Panc1 (cell line): ENCODE data around the gene CD164L2. TPM values are rescaled to one million over a fixed set of nuclear protein-coding genes. Genes with fewer than 3 reads are reported as not detected.

Experiments
- ATAC-seq: fragments of 200-7000 bp; cut with Tn5 transposase; 2 replicates; pipeline ENCODE4 v1.9.1; 2020; ENCODE audit warnings: mild to moderate bottlenecking, moderate library complexity
- BruUV-seq: library from RNA; stranded (reverse); fragments of 400-500 nt; replicated peaks from 2 replicates; lab custom pipeline; 2021; lab: Mats Ljungman, UMichigan
- CTCF ChIA-PET: fragments of 300-600 bp; sonication (Branson Sonifier 250); formaldehyde crosslinking; loops from one replicate; lab custom pipeline; 2022; ENCODE audit warnings: antibody characterized with exemption; lab: Charles Lee
- POLR2A ChIA-PET: fragments of 300-600 bp; sonication (Branson Sonifier 250); formaldehyde crosslinking; loops from one replicate; lab custom pipeline; 2022; ENCODE audit warnings: antibody characterized with exemption; lab: Charles Lee
- DNase-seq: peaks from one replicate; pipeline ENCODE4 v3.0.0-alpha.2; 2010; ENCODE audit warnings: low read depth, low spot score
- H3K27ac ChIP-seq: 2 replicates; pipeline ENCODE4 v1.5.1; 2011; ENCODE audit warnings: mild to moderate bottlenecking, low read length, inconsistent platforms
- H3K27me3 ChIP-seq: fragments of 200-500 bp; sonication (Bioruptor generic); 2 replicates; pipeline ENCODE4 v1.6.0; 2014; ENCODE audit warnings: low read length, inconsistent platforms; ENCODE audit not compliant: control insufficient read depth, insufficient read depth
- H3K36me3 ChIP-seq: fragments of 200-500 bp; sonication (Bioruptor generic); 2 replicates; pipeline ENCODE4 v1.5.1; 2014; ENCODE audit warnings: inconsistent platforms, mild to moderate bottlenecking, low read length, moderate library complexity; ENCODE audit not compliant: control insufficient read depth, insufficient read depth
- H3K4me1 ChIP-seq: 2 replicates; pipeline ENCODE4 v1.5.1; 2011; ENCODE audit warnings: inconsistent platforms, mild to moderate bottlenecking, low read length, moderate library complexity; ENCODE audit not compliant: control insufficient read depth, insufficient read depth
- H3K4me3 ChIP-seq, 2 experiments: 2 replicates each; pipeline ENCODE4 v1.5.1; 2011 to 2012; ENCODE audit warnings: low read depth in 2 of 2, low read length in 2 of 2, mild to moderate bottlenecking in 2 of 2, inconsistent platforms in 1 of 2, moderate library complexity in 1 of 2
- H3K9me3 ChIP-seq: fragments of 200-500 bp; sonication (Bioruptor generic); 2 replicates; pipeline ENCODE4 v1.5.1; 2014; ENCODE audit warnings: low read depth, mild to moderate bottlenecking, inconsistent platforms, low read length, moderate library complexity; ENCODE audit not compliant: control insufficient read depth, insufficient read depth
- POLR2AphosphoS5 ChIP-seq: IDR thresholded peaks from 2 replicates; pipeline ENCODE4 v1.6.1; 2012; ENCODE audit warnings: mild to moderate bottlenecking, low read depth, low read length, moderate library complexity
- SIN3A ChIP-seq: IDR thresholded peaks from 2 replicates; pipeline ENCODE4 v1.6.1; 2012; ENCODE audit warnings: low read depth, mild to moderate bottlenecking, low read length, moderate library complexity, borderline replicate concordance; ENCODE audit not compliant: insufficient read depth
- TCF7L2 ChIP-seq: IDR thresholded peaks from 2 replicates; pipeline ENCODE4 v1.6.1; 2011; ENCODE audit warnings: mild to moderate bottlenecking, low read depth, low read length, inconsistent platforms
- in situ Hi-C: cut with HindIII; loops from 2 replicates; pipeline ENCODE4 v1.10.0; 2016; ENCODE audit warnings: low sequenced_read_pairs, low pct_unique_long_range_greater_than_20kb
- intact Hi-C: fragments of 100-400 bp; cut with micrococcal nuclease; formaldehyde crosslinking; loops from one replicate; pipeline ENCODE4 v1.10.0; 2022; ENCODE audit not compliant: unreplicated experiment
- total RNA-seq: library from RNA; stranded (reverse); gene quantifications from one replicate; pipeline ENCODE4 v1.2.1, GENCODE V29; 2021; ENCODE audit not compliant: unreplicated experiment
- TF ChIP-seq, protein P1 (sequence below): fragments of 450-650 bp; IDR thresholded peaks from 2 replicates; pipeline ENCODE4 v1.5.1; 2017; ENCODE audit warnings: mild to moderate bottlenecking
- TF ChIP-seq, protein P2 (sequence below), 2 experiments: IDR thresholded peaks; 2 replicates each; pipeline ENCODE4 v1.6.1; 2011 to 2012; ENCODE audit warnings: low read depth in 2 of 2, control low read depth in 1 of 2, low read length in 1 of 2, mild to moderate bottlenecking in 1 of 2, moderate library complexity in 1 of 2; ENCODE audit not compliant: insufficient read depth in 1 of 2

The CD164L2 gene
- total RNA-seq, 1 experiment from 2014 or later: 0.13 TPM

DNA sequence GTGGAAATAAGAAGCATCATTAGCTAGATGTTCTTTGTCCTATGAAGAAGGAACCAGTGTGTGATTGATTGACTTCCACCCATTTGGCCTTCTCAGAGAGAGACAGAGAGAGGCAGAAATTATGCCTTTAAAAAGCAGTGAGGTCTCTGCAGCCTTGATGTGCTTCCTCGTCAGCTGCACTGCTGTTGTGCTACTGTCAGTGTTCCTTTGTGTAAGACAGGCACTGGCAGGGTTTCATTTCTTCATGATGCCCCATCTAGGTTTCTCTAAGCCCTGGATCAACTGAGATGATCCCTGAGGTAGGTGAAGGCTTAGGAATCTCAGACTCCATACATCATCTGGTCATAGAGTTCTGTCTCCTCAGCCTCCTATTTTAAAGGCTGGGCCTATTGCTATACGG is 44.2 kb upstream of the CD164L2 start:
- Histone ChIP-seq H3K4me3 (no peak overlapping the region), H3K36me3 (no peaks in the 10 kb centered on the region), H3K27ac (no peak overlapping the region), H3K27me3 (no peaks in the 10 kb centered on the region), H3K4me1 (peaks cover 2% of the 10 kb centered on the region; the same call in 1 of the 2 replicates), H3K9me3 (no peaks in the 10 kb centered on the region)
- DNase-seq: no peak
- ATAC-seq: no peak
- no TSS peak for BruUV-seq
- intact Hi-C loops: no loop called here
- no peak for TF ChIP-seq POLR2AphosphoS5
- TF ChIP-seq, protein P1, sequence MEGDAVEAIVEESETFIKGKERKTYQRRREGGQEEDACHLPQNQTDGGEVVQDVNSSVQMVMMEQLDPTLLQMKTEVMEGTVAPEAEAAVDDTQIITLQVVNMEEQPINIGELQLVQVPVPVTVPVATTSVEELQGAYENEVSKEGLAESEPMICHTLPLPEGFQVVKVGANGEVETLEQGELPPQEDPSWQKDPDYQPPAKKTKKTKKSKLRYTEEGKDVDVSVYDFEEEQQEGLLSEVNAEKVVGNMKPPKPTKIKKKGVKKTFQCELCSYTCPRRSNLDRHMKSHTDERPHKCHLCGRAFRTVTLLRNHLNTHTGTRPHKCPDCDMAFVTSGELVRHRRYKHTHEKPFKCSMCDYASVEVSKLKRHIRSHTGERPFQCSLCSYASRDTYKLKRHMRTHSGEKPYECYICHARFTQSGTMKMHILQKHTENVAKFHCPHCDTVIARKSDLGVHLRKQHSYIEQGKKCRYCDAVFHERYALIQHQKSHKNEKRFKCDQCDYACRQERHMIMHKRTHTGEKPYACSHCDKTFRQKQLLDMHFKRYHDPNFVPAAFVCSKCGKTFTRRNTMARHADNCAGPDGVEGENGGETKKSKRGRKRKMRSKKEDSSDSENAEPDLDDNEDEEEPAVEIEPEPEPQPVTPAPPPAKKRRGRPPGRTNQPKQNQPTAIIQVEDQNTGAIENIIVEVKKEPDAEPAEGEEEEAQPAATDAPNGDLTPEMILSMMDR: no peak
- CTCF ChIA-PET: no interaction called here
- in situ Hi-C loops: no loop called here
- POLR2A ChIA-PET: interaction anchor here (0.6 kb wide), 1 partner anchor 61 kb away, joined by 3 read pairs; no protein-coding TSS in a partner anchor

DNA sequence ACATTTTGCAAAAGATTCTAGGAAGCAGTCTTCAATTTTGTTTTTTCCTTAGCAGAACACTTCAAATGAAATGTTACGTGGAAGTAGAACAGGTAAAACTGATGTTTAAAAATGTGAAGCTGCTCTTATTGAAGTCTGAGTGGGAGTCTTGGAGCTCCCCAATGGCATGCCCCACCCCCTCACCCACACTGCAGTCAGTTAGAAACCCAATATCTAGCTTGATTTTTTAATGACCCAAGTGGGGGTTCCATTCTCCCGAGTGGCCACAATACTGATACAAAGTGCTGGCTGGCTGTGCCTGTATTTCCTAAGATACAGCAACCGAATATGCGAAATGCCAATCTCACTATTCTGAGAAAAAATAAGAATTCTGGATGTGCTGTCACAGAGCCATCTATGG is 40.6 kb upstream of the CD164L2 start:
- Histone ChIP-seq H3K9me3 (no peaks in the 10 kb centered on the region), H3K36me3 (no peaks in the 10 kb centered on the region), H3K27ac (no peak overlapping the region), H3K4me1 (peaks cover 5% of the 10 kb centered on the region), H3K4me3 (no peak overlapping the region), H3K27me3 (no peaks in the 10 kb centered on the region)
- DNase-seq (no peak), ATAC-seq (no peak)
- in situ Hi-C loops: no loop called here
- TF ChIP-seq, protein P1: no peak
- TF ChIP-seq, protein P2, sequence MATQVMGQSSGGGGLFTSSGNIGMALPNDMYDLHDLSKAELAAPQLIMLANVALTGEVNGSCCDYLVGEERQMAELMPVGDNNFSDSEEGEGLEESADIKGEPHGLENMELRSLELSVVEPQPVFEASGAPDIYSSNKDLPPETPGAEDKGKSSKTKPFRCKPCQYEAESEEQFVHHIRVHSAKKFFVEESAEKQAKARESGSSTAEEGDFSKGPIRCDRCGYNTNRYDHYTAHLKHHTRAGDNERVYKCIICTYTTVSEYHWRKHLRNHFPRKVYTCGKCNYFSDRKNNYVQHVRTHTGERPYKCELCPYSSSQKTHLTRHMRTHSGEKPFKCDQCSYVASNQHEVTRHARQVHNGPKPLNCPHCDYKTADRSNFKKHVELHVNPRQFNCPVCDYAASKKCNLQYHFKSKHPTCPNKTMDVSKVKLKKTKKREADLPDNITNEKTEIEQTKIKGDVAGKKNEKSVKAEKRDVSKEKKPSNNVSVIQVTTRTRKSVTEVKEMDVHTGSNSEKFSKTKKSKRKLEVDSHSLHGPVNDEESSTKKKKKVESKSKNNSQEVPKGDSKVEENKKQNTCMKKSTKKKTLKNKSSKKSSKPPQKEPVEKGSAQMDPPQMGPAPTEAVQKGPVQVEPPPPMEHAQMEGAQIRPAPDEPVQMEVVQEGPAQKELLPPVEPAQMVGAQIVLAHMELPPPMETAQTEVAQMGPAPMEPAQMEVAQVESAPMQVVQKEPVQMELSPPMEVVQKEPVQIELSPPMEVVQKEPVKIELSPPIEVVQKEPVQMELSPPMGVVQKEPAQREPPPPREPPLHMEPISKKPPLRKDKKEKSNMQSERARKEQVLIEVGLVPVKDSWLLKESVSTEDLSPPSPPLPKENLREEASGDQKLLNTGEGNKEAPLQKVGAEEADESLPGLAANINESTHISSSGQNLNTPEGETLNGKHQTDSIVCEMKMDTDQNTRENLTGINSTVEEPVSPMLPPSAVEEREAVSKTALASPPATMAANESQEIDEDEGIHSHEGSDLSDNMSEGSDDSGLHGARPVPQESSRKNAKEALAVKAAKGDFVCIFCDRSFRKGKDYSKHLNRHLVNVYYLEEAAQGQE (IDR thresholded peaks at IDR 0.05; ENCODE audit: insufficient read depth in 1 of 2, low read depth in 2 of 2, low read length in 1 of 2): no peak
- TF ChIP-seq TCF7L2 (no peak), SIN3A (no peak), POLR2AphosphoS5 (no peak)
- BruUV-seq: no TSS peak
- intact Hi-C loops: no loop called here
- POLR2A ChIA-PET: no interaction called here
- CTCF ChIA-PET: no interaction called here
